ENCODE results near the gene SPG11. TPM values are rescaled to one million over a fixed set of nuclear protein-coding genes. Genes with fewer than 3 reads are reported as not detected.

SPG11 gene
- polyA plus RNA-seq, 4 donors = 33.5 to 63.8 (median 34.7) TPM

DNA sequence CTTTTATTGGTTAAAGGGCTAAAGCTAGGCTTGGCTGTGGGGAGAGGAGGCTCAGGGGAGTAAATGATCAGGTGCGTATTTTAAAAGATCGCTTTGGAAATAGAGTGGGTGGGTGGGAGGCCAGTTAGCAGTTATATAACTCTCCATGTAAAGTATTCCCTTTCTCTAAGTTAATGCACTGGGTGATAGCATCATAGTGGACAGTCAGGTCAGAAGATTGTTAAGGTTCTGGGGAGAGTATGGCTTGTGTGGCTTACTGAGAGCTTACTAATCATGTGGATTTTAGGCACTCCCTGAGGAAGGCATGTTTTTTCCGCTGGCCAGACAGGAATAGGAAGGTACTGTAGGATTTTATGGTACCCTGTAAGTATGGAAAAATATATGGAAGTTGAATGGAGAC, 132.8 kb downstream of the SPG11 start:
- H3K9me3 ChIP-seq (ENCODE audit: control insufficient read depth in 2 of 2, insufficient read depth in 1 of 2, low read depth in 1 of 2, low read length in 1 of 2) = no peaks in the 10 kb centered on the region
- 98 to 100% (median 99%) methylated on average over 3 of the region's 3 CpGs for WGBS, 3 donors
- H3K4me3 ChIP-seq (ENCODE audit: low read depth in 1 of 3, low read length in 3 of 3) = no peak overlapping the region
- H3K4me1 ChIP-seq (ENCODE audit: control insufficient read depth in 3 of 3, insufficient read depth in 2 of 3, low read depth in 1 of 3, low read length in 2 of 3) = peaks cover 0 to 6% (median 0%) of the 10 kb centered on the region in 3 donors
- no peak for DNase-seq
- no peak overlapping the region for H3K27ac ChIP-seq (ENCODE audit: low read depth in 1 of 3, low read length in 2 of 3)
- FAIRE-seq = no peak
- H3K36me3 ChIP-seq (ENCODE audit: control insufficient read depth in 3 of 3, insufficient read depth in 2 of 3, low read depth in 1 of 3, low read length in 3 of 3) = peaks cover 0 to 26% (median 4%) of the 10 kb centered on the region in 3 donors
- H3K27me3 ChIP-seq (ENCODE audit: control insufficient read depth in 3 of 3, insufficient read depth in 3 of 3, low read length in 3 of 3) = no peaks in the 10 kb centered on the region

DNA sequence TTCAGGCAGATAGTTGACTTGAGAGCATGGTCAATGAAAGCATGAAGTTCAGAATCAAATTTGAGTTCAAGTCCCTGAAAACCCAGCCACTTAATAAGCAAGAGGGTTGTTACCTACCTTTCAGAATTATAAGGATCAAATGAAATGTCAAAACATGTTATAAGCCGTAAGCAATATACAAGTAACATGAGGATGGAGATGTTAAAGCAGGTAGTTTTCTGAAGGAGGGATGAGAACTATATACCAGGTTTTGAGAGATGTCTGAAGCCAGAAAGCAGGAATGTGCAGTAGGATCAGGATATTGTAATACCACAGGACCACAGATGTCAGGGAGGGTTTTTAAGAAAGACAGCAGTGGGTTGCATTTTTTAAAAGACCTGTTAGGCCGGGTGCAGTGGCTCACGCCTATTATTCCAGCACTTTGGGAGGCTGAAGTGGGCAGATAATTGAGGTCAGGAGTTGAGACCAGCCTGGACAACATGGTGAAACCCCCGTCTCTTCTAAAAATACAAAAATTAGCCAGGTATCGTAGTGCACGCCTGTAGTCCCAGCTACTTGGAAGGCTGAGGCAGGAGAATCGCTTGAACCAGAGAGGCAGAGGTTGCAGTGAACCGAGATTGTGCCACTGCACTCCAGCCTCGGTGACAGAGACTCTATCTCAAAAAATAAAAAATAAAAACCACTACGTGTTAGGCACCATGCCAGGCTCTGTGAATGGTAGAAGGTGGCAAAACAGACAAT, 133.4 kb downstream of the SPG11 start:
- H3K4me3 ChIP-seq (ENCODE audit: low read depth in 1 of 3, low read length in 3 of 3) = no peak overlapping the region
- no peak for FAIRE-seq
- peaks cover 0 to 2% (median 0%) of the 10 kb centered on the region in 3 donors for H3K4me1 ChIP-seq (ENCODE audit: control insufficient read depth in 3 of 3, insufficient read depth in 2 of 3, low read depth in 1 of 3, low read length in 2 of 3)
- DNase-seq = no peak
- H3K27ac ChIP-seq (ENCODE audit: low read depth in 1 of 3, low read length in 2 of 3) = no peak overlapping the region
- peaks cover 0 to 24% (median 4%) of the 10 kb centered on the region in 3 donors for H3K36me3 ChIP-seq (ENCODE audit: control insufficient read depth in 3 of 3, insufficient read depth in 2 of 3, low read depth in 1 of 3, low read length in 3 of 3)
- no peaks in the 10 kb centered on the region for H3K9me3 ChIP-seq (ENCODE audit: control insufficient read depth in 2 of 2, insufficient read depth in 1 of 2, low read depth in 1 of 2, low read length in 1 of 2)
- WGBS, 3 donors = 74 to 83% (median 80%) methylated on average over 10 of the region's 10 CpGs
- no peaks in the 10 kb centered on the region for H3K27me3 ChIP-seq (ENCODE audit: control insufficient read depth in 3 of 3, insufficient read depth in 3 of 3, low read length in 3 of 3)

DNA sequence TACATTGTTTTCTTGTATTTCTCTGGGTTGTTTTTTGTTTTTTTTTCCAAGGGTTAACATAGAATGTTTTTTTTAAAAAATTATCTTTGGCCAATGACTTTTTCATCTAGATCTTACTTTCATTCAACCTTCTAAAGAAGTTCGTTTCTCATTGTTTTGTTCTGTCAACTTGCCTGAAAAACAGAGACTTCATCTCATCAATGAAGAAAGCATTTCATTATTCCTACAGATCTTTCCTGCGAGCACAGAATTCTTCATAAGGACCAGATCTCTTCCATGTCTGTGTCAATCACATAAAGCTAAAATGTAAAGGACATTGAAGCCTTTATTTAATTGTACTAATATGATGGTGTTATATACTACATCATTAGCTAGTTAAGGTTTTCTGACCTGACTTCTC, 136.2 kb downstream of the SPG11 start:
- 82 to 92% (median 84%) methylated on average over 2 of the region's 2 CpGs for WGBS, 3 donors
- FAIRE-seq = no peak

DNA sequence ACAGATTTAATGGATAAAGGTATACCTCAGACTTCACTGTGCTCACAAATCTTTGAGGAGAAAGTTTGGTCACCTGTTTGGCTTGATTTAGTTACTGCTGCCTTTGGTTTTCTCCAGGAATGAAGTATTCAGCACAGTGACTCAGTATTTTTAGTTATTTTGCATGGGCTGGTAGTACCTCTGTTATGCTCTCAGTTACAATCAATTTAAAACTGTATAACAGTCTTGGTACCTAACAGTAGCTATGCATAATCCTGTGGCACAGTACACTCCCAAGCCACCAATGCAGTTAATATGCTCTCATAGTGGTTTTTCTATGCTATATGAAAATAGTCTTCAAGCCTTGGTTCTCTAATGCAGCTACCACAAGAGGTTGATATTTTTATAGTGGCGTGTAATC, 138.4 kb downstream of the SPG11 start:
- DNase-seq = no peak
- H3K4me3 ChIP-seq (ENCODE audit: low read depth in 1 of 3, low read length in 3 of 3) = no peak overlapping the region
- no peaks in the 10 kb centered on the region for H3K9me3 ChIP-seq (ENCODE audit: control insufficient read depth in 2 of 2, insufficient read depth in 1 of 2, low read depth in 1 of 2, low read length in 1 of 2)
- H3K4me1 ChIP-seq (ENCODE audit: control insufficient read depth in 3 of 3, insufficient read depth in 2 of 3, low read depth in 1 of 3, low read length in 2 of 3) = no peaks in the 10 kb centered on the region
- H3K36me3 ChIP-seq (ENCODE audit: control insufficient read depth in 3 of 3, insufficient read depth in 2 of 3, low read depth in 1 of 3, low read length in 3 of 3) = peaks cover 0 to 23% (median 9%) of the 10 kb centered on the region in 3 donors
- H3K27me3 ChIP-seq (ENCODE audit: control insufficient read depth in 3 of 3, insufficient read depth in 3 of 3, low read length in 3 of 3) = no peaks in the 10 kb centered on the region
- H3K27ac ChIP-seq (ENCODE audit: low read depth in 1 of 3, low read length in 2 of 3) = no peak overlapping the region
- 95 to 97% (median 96%) methylated on average over 1 of the region's 1 CpG for WGBS, 3 donors
- no peak for FAIRE-seq

More for the DNA sequence above, 136.2 kb downstream of the SPG11 start:
- Histone ChIP-seq H3K27ac (ENCODE audit: low read depth in 1 of 3, low read length in 2 of 3) (no peak overlapping the region), H3K9me3 (ENCODE audit: control insufficient read depth in 2 of 2, insufficient read depth in 1 of 2, low read depth in 1 of 2, low read length in 1 of 2) (no peaks in the 10 kb centered on the region), H3K36me3 (ENCODE audit: control insufficient read depth in 3 of 3, insufficient read depth in 2 of 3, low read depth in 1 of 3, low read length in 3 of 3) (peaks cover 0 to 17% (median 7%) of the 10 kb centered on the region in 3 donors), H3K4me1 (ENCODE audit: control insufficient read depth in 3 of 3, insufficient read depth in 2 of 3, low read depth in 1 of 3, low read length in 2 of 3) (no peaks in the 10 kb centered on the region), H3K27me3 (ENCODE audit: control insufficient read depth in 3 of 3, insufficient read depth in 3 of 3, low read length in 3 of 3) (no peaks in the 10 kb centered on the region), H3K4me3 (ENCODE audit: low read depth in 1 of 3, low read length in 3 of 3) (no peak overlapping the region)
- DNase-seq = no peak

- no peaks in the 10 kb centered on the region for H3K4me1 ChIP-seq (ENCODE audit: control insufficient read depth in 3 of 3, insufficient read depth in 2 of 3, low read depth in 1 of 3, low read length in 2 of 3)
- WGBS, 3 donors = 91 to 96% (median 93%) methylated on average over 6 of the region's 6 CpGs
- no peaks in the 10 kb centered on the region for H3K27me3 ChIP-seq (ENCODE audit: control insufficient read depth in 3 of 3, insufficient read depth in 3 of 3, low read length in 3 of 3)
- DNase-seq (no peak), FAIRE-seq (no peak)
- no peak overlapping the region for H3K27ac ChIP-seq (ENCODE audit: low read depth in 1 of 3, low read length in 2 of 3)
- H3K36me3 ChIP-seq (ENCODE audit: control insufficient read depth in 3 of 3, insufficient read depth in 2 of 3, low read depth in 1 of 3, low read length in 3 of 3) = peaks cover 0 to 42% (median 11%) of the 10 kb centered on the region in 3 donors
- no peak overlapping the region for H3K4me3 ChIP-seq (ENCODE audit: low read depth in 1 of 3, low read length in 3 of 3)
- H3K9me3 ChIP-seq (ENCODE audit: control insufficient read depth in 2 of 2, insufficient read depth in 1 of 2, low read depth in 1 of 2, low read length in 1 of 2) = no peaks in the 10 kb centered on the region
These were observed 143.9 kb downstream of the SPG11 start for GRCh38 chr15:44519537-44519936.

DNA sequence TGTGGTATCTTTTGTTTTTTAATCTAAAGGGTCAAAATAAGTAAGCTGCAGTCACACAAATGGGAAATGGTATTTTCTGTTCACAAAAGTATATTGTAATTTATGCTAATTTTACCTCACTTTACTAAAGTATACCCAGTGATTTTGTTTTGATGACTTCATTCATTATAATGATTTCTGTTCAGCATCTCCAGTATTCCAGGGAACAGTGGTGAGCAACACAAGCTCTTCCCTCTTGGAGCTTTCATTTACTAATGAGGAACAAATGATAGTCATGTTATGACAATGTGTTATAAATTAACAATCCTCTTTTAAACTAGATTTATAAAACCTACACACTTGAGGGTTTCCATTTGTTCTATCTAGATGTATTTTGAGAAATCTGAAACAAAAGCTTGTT, 147.0 kb downstream of the SPG11 start:
- FAIRE-seq (no peak), DNase-seq (no peak)
- H3K36me3 ChIP-seq (ENCODE audit: control insufficient read depth in 3 of 3, insufficient read depth in 2 of 3, low read depth in 1 of 3, low read length in 3 of 3) = peaks cover 0 to 37% (median 8%) of the 10 kb centered on the region in 3 donors
- no peak overlapping the region for H3K4me3 ChIP-seq (ENCODE audit: low read depth in 1 of 3, low read length in 3 of 3)
- H3K4me1 ChIP-seq (ENCODE audit: control insufficient read depth in 3 of 3, insufficient read depth in 2 of 3, low read depth in 1 of 3, low read length in 2 of 3) = no peaks in the 10 kb centered on the region
- no peak overlapping the region for H3K27ac ChIP-seq (ENCODE audit: low read depth in 1 of 3, low read length in 2 of 3)
- no peaks in the 10 kb centered on the region for H3K9me3 ChIP-seq (ENCODE audit: control insufficient read depth in 2 of 2, insufficient read depth in 1 of 2, low read depth in 1 of 2, low read length in 1 of 2)
- H3K27me3 ChIP-seq (ENCODE audit: control insufficient read depth in 3 of 3, insufficient read depth in 3 of 3, low read length in 3 of 3) = no peaks in the 10 kb centered on the region

Other genes with a start within 250 kb of the SPG11 start
- gene CTDSPL2, start 236.0 kb downstream of the SPG11 start, polyA plus RNA-seq = 10 to 100 TPM in 1 of 4 donors, 1 to 10 TPM in 3; 4.5 to 36.1 (median 6.4) TPM
- gene EIF3J, start 126.5 kb downstream of the SPG11 start, polyA plus RNA-seq = 10 to 100 TPM; 31.5 to 63.3 (median 52.3) TPM
- gene PATL2, start 47.7 kb upstream of the SPG11 start, polyA plus RNA-seq = 1 to 10 TPM; 1.5 to 6.8 (median 2.9) TPM
- gene B2M, start 47.9 kb upstream of the SPG11 start, polyA plus RNA-seq = 1,000 to 10,000 TPM; 1,875 to 5,068 (median 4,132) TPM
- 10 to 100 TPM in 2 of 4 donors, 1 to 10 TPM in 2; 8.1 to 18.5 (median 10.9) TPM for gene TRIM69, start 72.9 kb upstream of the SPG11 start, polyA plus RNA-seq

All from small intestine (tissue), 7 donors.